Activated naive CD8-positive, alpha-beta T cell treated with anti-CD3 and anti-CD28 coated beads, Interleukin-2, amount 50 U/mL, for 24 hours (primary cell): ENCODE results near the gene DET1.
"Not testable (repeated sequence)": the region's sequence is repeated elsewhere in the genome, so short reads cannot be mapped to it uniquely, and the experiment has no call there.

Source experiments
- ATAC-seq: fragments of 150-1000 bp; cut with Tn5 transposase; one replicate; pipeline ENCODE4 v1.10.0; 2021
- DNase-seq: peaks from one replicate; pipeline ENCODE4 v3.0.0; 2021
- H3K27ac Mint-ChIP-seq: one replicate; pipeline ENCODE4 v1.8.0; 2021; ENCODE audit warnings: mild to moderate bottlenecking, mixed read lengths
- H3K27me3 Mint-ChIP-seq: one replicate; pipeline ENCODE4 v1.8.0; 2021; ENCODE audit warnings: mixed read lengths
- H3K36me3 Mint-ChIP-seq: one replicate; pipeline ENCODE4 v1.8.0; 2021; ENCODE audit warnings: low read depth, mixed read lengths
- H3K4me1 Mint-ChIP-seq: one replicate; pipeline ENCODE4 v1.8.0; 2021; ENCODE audit warnings: mixed read lengths
- H3K4me3 Mint-ChIP-seq: one replicate; pipeline ENCODE4 v1.8.0; 2021; ENCODE audit warnings: mild to moderate bottlenecking, moderate library complexity, mixed read lengths
- H3K9me3 Mint-ChIP-seq: one replicate; pipeline ENCODE4 v1.8.0; 2021; ENCODE audit warnings: mixed read lengths

Gene DET1

GRCh38 chr15:88546248-88547129 is at the start of gene DET1:
Gene DET1, minus strand, starts transcription at chr15:88546681. Its CDS starts 14,976 bp downstream, at chr15:88531705.
- Mint-ChIP-seq H3K4me1 (peaks cover 17% of the 10 kb centered on the region), H3K27me3 (no peaks in the 10 kb centered on the region), H3K27ac (peak within 1 kb of the TSS; percentile 89), H3K9me3 (peaks cover 4% of the 10 kb centered on the region), H3K36me3 (peaks cover 7% of the 10 kb centered on the region), H3K4me3 (peak within 1 kb of the TSS; percentile 88)
- ATAC-seq (peak; percentile 99), DNase-seq (peak; percentile 93)

- no peaks in the 10 kb centered on the region for H3K9me3 Mint-ChIP-seq
- H3K27ac Mint-ChIP-seq, result no peak overlapping the region
- no peaks in the 10 kb centered on the region for H3K36me3 Mint-ChIP-seq
- ATAC-seq (no peak), DNase-seq (no peak)
- H3K4me1 Mint-ChIP-seq, result no peaks in the 10 kb centered on the region
- H3K27me3 Mint-ChIP-seq, result peaks cover 2% of the 10 kb centered on the region
- no peak overlapping the region for H3K4me3 Mint-ChIP-seq
These were observed 44.9 kb upstream of the DET1 start for GRCh38 chr15:88591384-88591783.

- Mint-ChIP-seq H3K27me3 (peaks cover 2% of the 10 kb centered on the region), H3K9me3 (no peaks in the 10 kb centered on the region), H3K36me3 (no peaks in the 10 kb centered on the region), H3K4me3 (no peak overlapping the region), H3K4me1 (no peaks in the 10 kb centered on the region), H3K27ac (no peak overlapping the region)
- ATAC-seq (no peak), DNase-seq (no peak)
These were observed 44.3 kb upstream of the DET1 start for GRCh38 chr15:88590759-88591158.

GRCh38 chr15:88586401-88587162 is 40.1 kb upstream of the DET1 start:
- Mint-ChIP-seq H3K9me3 (no peaks in the 10 kb centered on the region), H3K36me3 (no peaks in the 10 kb centered on the region), H3K27me3 (peaks cover 2% of the 10 kb centered on the region), H3K4me3 (no peak overlapping the region), H3K27ac (no peak overlapping the region), H3K4me1 (no peaks in the 10 kb centered on the region)
- DNase-seq (no peak), ATAC-seq (no peak)

- Mint-ChIP-seq H3K4me1 (no peaks in the 10 kb centered on the region), H3K27me3 (no peaks in the 10 kb centered on the region), H3K9me3 (no peaks in the 10 kb centered on the region), H3K36me3 (no peaks in the 10 kb centered on the region), H3K27ac (no peak overlapping the region), H3K4me3 (no peak overlapping the region)
- DNase-seq, result no peak
- ATAC-seq, result no peak
These were observed 34.1 kb upstream of the DET1 start for GRCh38 chr15:88580532-88580931.

- DNase-seq (no peak), ATAC-seq (no peak)
- Mint-ChIP-seq H3K27ac (no peak overlapping the region), H3K9me3 (no peaks in the 10 kb centered on the region), H3K4me3 (no peak overlapping the region), H3K4me1 (no peaks in the 10 kb centered on the region), H3K36me3 (no peaks in the 10 kb centered on the region), H3K27me3 (no peaks in the 10 kb centered on the region)
These were observed 32.8 kb upstream of the DET1 start for GRCh38 chr15:88579322-88579721.

- Mint-ChIP-seq H3K9me3 (no peaks in the 10 kb centered on the region), H3K27me3 (no peaks in the 10 kb centered on the region), H3K4me1 (no peaks in the 10 kb centered on the region), H3K27ac (no peak overlapping the region), H3K36me3 (no peaks in the 10 kb centered on the region), H3K4me3 (no peak overlapping the region)
- DNase-seq (no peak), ATAC-seq (no peak)
These were observed 28.2 kb upstream of the DET1 start for GRCh38 chr15:88574655-88575054.

GRCh38 chr15:88574077-88574476 is 27.6 kb upstream of the DET1 start:
- no peaks in the 10 kb centered on the region for H3K9me3 Mint-ChIP-seq
- no peaks in the 10 kb centered on the region for H3K36me3 Mint-ChIP-seq
- H3K4me1 Mint-ChIP-seq, result no peaks in the 10 kb centered on the region
- no peak overlapping the region for H3K4me3 Mint-ChIP-seq
- H3K27me3 Mint-ChIP-seq, result no peaks in the 10 kb centered on the region
- DNase-seq (no peak), ATAC-seq (no peak)
- no peak overlapping the region for H3K27ac Mint-ChIP-seq

- no peak overlapping the region for H3K27ac Mint-ChIP-seq
- no peaks in the 10 kb centered on the region for H3K9me3 Mint-ChIP-seq
- no peaks in the 10 kb centered on the region for H3K27me3 Mint-ChIP-seq
- no peaks in the 10 kb centered on the region for H3K36me3 Mint-ChIP-seq
- ATAC-seq (no peak), DNase-seq (no peak)
- no peak overlapping the region for H3K4me3 Mint-ChIP-seq
- H3K4me1 Mint-ChIP-seq, result no peaks in the 10 kb centered on the region
These were observed 25.4 kb upstream of the DET1 start for GRCh38 chr15:88571852-88572259.

- no peaks in the 10 kb centered on the region for H3K27me3 Mint-ChIP-seq
- H3K27ac Mint-ChIP-seq, result no peak overlapping the region
- ATAC-seq (no peak), DNase-seq (no peak)
- no peaks in the 10 kb centered on the region for H3K9me3 Mint-ChIP-seq
- no peaks in the 10 kb centered on the region for H3K4me1 Mint-ChIP-seq
- H3K36me3 Mint-ChIP-seq, result no peaks in the 10 kb centered on the region
- H3K4me3 Mint-ChIP-seq, result no peak overlapping the region
These were observed 24.8 kb upstream of the DET1 start for GRCh38 chr15:88571153-88571851.

- H3K27me3 Mint-ChIP-seq, result no peaks in the 10 kb centered on the region
- H3K4me3 Mint-ChIP-seq, result no peak overlapping the region
- H3K27ac Mint-ChIP-seq, result no peak overlapping the region
These were observed 22.1 kb upstream of the DET1 start for GRCh38 chr15:88568589-88568988.

GRCh38 chr15:88564741-88565140 is 18.3 kb upstream of the DET1 start:
- no peak for DNase-seq

More at GRCh38 chr15:88568589-88568988, 22.1 kb upstream of the DET1 start:
- Mint-ChIP-seq H3K36me3 (no peaks in the 10 kb centered on the region), H3K4me1 (no peaks in the 10 kb centered on the region), H3K9me3 (no peaks in the 10 kb centered on the region)
- DNase-seq, result no peak
- ATAC-seq, result no peak

GRCh38 chr15:88563638-88564037 is 17.2 kb upstream of the DET1 start:
- H3K9me3 Mint-ChIP-seq, result peaks cover 4% of the 10 kb centered on the region
- H3K27ac Mint-ChIP-seq, result no peak overlapping the region
- DNase-seq (no peak), ATAC-seq (no peak)
- peaks cover 2% of the 10 kb centered on the region for H3K36me3 Mint-ChIP-seq
- no peak overlapping the region for H3K4me3 Mint-ChIP-seq
- peaks cover 5% of the 10 kb centered on the region for H3K27me3 Mint-ChIP-seq
- no peaks in the 10 kb centered on the region for H3K4me1 Mint-ChIP-seq

More at GRCh38 chr15:88564741-88565140, 18.3 kb upstream of the DET1 start:
- Mint-ChIP-seq H3K27me3 (peaks cover 5% of the 10 kb centered on the region), H3K27ac (no peak overlapping the region), H3K36me3 (no peaks in the 10 kb centered on the region), H3K4me1 (no peaks in the 10 kb centered on the region), H3K9me3 (no peaks in the 10 kb centered on the region), H3K4me3 (no peak overlapping the region)
- ATAC-seq, result no peak

- H3K27ac Mint-ChIP-seq, H3K36me3 Mint-ChIP-seq, H3K4me1 Mint-ChIP-seq, H3K9me3 Mint-ChIP-seq, DNase-seq, H3K27me3 Mint-ChIP-seq, H3K4me3 Mint-ChIP-seq, ATAC-seq: not testable (repeated sequence)
These were observed 13.1 kb upstream of the DET1 start for GRCh38 chr15:88559565-88559964.
